GM12872 (cell line): ENCODE data around the gene STK39.
A peak's percentile ranks its signal among the peaks of the same experiment; 100 is the strongest.

Source experiments
- CTCF ChIP-seq: IDR thresholded peaks from 3 replicates; pipeline ENCODE4 v1.5.1; 2011; ENCODE audit warnings: low read depth, mild to moderate bottlenecking, low read length, moderate library complexity; ENCODE audit not compliant: insufficient read depth

STK39 gene

GRCh38 chr2:168145011-168145410 lies 102.4 kb downstream of the STK39 start:
- no peak for TF ChIP-seq CTCF

DNA sequence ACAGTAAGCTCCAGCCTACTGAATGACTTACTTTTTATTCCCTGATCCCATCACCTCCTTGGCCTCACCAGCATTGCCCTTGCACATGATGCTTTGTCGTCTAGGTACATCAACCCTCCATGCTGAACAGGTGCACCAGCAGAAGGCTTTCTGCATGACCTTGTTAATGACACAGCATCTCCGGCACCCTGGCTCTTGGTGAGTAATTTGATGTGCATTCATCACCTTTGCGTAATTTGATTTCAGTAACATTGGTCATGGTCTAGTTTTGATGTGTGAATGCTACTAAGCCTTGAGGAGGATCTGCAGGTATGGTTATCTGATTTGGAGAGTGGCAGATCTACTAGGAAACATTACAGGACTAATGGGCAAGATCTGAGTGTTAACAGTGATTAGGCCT lies 103.6 kb downstream of the STK39 start:
- no peak for TF ChIP-seq CTCF

DNA sequence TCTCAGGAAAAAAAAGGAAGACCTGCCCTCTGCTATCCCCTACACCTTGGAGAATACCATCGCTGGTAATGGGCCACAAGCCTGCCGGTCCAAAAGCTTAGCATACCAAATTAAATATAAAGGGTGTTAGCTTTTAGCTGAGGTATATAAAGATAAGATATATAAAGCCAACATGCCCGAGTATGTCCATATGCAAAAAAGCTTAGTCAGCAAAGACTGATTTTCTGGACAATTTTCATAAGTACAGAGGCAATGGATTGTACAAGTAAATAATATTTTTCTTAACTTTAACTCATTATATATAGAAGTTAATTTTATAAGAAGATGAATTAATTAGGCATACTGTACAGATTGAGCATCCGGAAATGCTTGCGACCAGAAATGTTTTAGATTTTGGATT lies 106.5 kb downstream of the STK39 start:
- TF ChIP-seq CTCF = no peak

DNA sequence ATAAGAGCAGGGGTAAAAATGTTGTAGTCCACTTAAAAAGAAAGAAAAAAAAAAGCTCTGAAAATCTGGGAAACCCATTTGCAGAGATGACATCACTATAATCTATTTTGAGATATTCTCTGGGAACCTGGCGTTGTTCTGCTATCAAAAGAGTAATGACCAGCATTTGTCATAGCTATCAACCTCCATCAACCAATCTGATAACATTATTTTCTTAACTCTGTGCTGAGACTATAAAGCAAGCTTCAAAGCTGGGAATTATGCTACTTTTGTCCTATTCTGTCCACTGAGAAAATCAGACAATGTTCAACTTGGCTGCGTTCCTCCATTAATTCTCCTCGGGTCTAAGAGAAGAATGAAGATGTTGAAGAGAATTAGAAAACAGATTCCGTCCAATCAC lies 107.5 kb downstream of the STK39 start:
- TF ChIP-seq CTCF = no peak

- no peak for TF ChIP-seq CTCF
Measured at GRCh38 chr2:168138901-168139300, 108.5 kb downstream of the STK39 start.

- no peak for TF ChIP-seq CTCF
Measured at GRCh38 chr2:168138374-168138773, 109.0 kb downstream of the STK39 start.

GRCh38 chr2:168137510-168138180 lies 109.8 kb downstream of the STK39 start:
- TF ChIP-seq CTCF = no peak

DNA sequence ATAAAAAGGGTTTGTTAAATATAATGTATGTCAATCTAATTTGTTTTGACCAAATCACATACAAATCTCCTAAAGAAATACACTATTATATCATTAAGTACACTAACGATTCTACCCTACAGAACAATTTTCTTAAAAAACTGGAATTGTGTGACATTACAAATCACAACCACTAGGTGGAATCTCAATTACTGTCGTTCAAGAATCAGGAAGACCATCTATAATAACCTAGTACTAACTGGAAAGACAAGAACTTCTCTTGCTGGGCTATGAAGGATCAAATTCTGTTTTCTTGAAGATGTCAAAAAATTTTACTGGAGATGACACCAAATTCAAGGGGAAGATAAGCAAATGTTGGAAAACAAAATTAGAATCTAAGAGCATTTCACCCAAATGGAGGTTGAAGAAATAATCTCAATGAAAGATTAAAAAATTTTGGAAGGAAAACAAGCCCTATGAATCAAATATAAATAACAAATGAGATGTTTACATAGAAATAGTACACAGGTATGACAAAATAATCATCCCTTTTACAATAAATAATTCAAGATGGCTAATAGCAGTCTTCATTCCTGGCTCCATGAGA lies 110.9 kb downstream of the STK39 start:
- TF ChIP-seq CTCF = peak; percentile 48; the same call in 2 of the 3 replicates
